HG03342 (cell line): ENCODE measurements around the gene TMED3.

Experiments used
- ATAC-seq: cut with Tn5 transposase; IDR thresholded peaks from one replicate; pipeline ENCODE4 v1.9.1; 2021; ENCODE audit warnings: mild to moderate bottlenecking, moderate library complexity; ENCODE audit not compliant: unreplicated experiment

The TMED3 gene

DNA sequence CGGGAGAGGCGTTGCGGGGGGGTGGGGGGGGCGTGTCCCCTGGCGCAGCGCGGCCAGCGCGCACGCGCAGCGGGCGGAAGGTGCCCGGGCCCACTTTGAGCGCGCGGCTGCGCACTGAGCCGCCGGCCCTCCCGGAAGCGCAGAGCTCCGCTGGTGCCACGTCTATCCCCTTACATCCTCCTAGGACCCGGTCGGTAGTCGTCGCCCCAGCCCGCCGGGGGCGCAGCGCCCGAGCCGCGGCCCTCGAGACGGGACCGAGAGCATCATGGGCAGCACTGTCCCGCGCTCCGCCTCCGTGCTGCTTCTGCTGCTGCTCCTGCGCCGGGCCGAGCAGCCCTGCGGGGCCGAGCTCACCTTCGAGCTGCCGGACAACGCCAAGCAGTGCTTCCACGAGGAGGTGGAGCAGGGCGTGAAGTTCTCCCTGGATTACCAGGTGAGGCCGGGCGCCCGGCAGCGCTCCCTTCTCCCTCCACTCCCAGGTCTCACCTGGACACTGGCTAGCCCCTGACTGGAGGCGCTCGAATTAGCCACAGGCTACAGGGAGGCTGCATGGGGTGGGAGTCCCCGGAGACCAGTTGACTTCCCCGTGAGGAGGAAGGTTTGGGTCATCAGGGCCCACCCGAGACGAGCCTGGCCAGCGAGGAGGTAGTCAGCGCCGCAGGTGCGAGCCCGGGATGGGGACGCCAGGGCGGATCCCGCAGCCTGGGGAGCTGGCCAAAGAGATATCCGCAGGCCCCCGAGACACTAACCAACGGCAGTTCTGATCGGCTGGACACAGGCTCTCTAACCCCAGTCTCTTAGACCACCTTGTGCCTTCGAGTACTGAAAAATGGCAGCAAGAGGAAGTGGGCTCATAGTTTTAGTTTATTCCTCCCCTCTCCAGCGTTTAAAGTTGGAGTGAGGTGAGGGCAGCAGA is at the start of gene TMED3:
TSS of gene TMED3 (plus strand) at position 128 of the 916 bp plus-strand sequence. CDS start at position 266, 138 bp downstream.
- peak; percentile 91 for ATAC-seq

- ATAC-seq, result no peak
Observed at GRCh38 chr15:79261836-79262235, 49.1 kb upstream of the TMED3 start.

DNA sequence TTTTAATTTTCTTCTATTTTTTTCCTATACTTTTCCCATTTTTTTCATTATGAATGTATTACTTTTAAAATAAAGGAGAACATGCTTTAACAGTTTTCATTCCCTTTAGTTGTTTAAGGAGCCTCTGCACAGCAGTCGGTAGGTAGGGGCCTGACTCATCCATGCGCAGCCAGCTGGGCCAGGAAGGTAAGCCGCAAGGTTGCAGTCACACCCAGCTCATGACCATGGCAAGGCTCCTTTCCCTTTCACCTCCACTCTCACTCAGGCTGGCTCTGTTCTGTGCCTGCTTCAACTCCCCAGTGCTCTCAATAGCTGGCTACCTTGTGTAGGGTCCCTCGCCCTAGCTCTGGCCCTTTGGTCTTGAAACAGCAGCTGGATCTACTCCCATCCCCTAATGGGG is 45.7 kb upstream of the TMED3 start:
- ATAC-seq, result no peak

GRCh38 chr15:79265987-79266579 is 44.8 kb upstream of the TMED3 start:
- no peak for ATAC-seq

- ATAC-seq, result no peak
Observed at GRCh38 chr15:79282371-79283251, 28.3 kb upstream of the TMED3 start, which contains the start of gene ANKRD34C. ANKRD34C (plus strand) TSS chr15:79282722; CDS start chr15:79293285, 10,563 bp downstream.

DNA sequence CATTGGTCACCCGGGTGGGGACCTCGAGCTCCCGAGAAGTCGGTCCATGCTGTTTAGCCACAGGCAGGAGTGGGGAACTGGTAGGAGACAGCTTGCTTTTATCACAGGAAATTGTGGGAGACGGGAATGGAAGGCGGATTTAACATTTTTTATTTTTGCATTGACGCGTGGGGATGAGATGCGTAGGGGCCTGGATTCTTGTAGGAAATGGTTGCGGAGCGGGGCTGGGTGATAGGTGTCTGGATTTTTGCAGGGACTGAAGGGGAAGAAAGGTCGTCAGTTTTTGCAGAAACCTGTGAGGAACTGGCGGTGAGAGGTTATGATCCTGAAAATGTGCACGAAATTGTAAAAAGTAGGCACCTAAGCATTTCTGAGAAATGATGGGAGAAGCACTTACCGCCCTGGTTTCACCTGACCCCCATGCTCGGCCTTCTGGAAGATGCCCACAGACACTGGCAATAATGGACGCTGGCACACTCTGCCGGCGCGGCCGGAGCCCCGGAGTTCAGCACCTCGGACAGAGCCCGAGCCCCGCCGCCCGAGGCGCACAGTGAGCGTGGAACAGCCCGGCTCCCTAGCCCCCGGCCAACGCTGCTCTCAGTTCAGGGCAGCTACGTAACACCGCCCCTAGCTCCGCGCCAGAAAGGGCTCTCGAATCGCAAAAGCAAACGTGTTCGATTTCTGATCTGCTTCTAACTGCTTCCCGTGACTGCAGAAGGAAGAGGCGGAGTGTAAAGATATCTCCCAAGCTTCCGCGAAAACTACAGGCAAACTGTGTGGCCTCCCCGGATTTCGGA is 27.5 kb upstream of the TMED3 start:
- ATAC-seq, result no peak

- no peak for ATAC-seq
Observed at GRCh38 chr15:79290642-79291275, 20.2 kb upstream of the TMED3 start.

- no peak for ATAC-seq
Observed at GRCh38 chr15:79292011-79292410, 18.9 kb upstream of the TMED3 start.

GRCh38 chr15:79294075-79294474 is 16.8 kb upstream of the TMED3 start:
- ATAC-seq, result no peak

- no peak for ATAC-seq
Observed at GRCh38 chr15:79296583-79296982, 14.3 kb upstream of the TMED3 start.

DNA sequence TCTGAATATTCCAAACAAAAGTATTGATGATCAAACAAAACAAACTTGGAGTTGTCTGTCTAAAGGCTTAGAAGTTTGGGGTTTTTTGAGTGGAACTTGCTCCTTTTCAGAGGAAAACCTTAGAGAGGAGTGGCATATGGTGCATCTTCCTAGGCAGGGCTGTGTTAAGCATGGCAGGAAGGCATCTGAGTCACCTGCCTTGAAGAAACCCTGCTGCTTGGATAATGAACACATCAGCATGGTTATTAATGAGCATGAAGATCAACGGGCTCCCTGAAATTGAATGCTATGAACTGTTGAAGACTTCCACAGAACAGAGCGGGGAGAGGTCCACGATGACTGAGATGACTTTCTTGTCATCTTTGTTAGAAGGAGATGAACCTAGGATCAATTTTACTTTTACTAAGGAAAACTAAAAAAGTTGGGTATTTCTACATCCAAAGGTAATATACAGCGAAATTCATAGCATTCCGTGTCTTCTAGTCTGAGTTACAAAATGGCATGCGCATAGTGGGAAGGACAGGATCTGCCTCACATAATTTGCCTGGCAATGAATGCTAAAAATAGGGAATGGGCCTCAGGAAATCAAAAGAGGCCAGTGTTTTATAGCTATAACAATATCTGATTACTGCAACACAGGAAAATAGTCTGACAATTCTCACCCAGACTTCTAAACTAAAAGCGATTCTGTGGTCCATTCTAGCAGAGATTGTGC is 11.6 kb upstream of the TMED3 start:
- ATAC-seq, result no peak

GRCh38 chr15:79299841-79300235 is 11.1 kb upstream of the TMED3 start:
- ATAC-seq, result no peak

GRCh38 chr15:79307251-79307650 is 3.7 kb upstream of the TMED3 start:
- ATAC-seq, result no peak

- ATAC-seq, result no peak
Observed at GRCh38 chr15:79308874-79309273, 2.0 kb upstream of the TMED3 start.

GRCh38 chr15:79310612-79310984 is 314 bp upstream of the TMED3 start:
- peak; percentile 18 for ATAC-seq

DNA sequence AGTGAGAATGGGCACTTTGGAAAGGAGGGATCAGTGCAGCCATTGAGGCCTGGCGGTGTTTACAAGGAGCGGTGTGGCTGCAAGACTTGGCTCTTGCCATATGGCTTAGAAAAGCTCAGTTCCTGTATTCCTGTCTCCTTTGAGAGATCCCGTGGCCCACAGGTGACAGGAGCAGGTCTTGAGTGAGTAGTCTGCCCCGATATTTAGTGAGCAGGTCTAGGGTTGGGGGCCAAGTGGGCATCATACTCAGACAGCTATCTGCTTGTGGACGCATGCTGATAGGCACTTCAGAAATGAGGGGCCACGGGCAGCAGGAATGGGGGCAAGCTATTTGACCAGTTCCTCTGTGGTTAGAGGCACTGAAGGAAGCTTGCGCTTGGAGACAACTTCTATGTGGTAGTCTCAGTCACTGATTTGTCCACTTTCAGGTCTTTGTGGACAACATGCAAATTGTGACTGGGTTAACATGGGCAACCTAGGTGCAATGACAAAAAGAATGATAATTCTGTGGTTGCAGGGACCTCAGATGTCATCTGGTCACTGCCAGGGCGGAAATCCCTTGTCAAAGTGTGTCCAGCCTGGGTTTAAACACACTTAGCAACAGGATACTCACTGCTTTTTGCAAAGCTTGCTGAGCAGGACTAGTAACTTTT is 1.1 kb downstream of the TMED3 start:
- no peak for ATAC-seq

- ATAC-seq, result no peak
Observed at GRCh38 chr15:79314186-79314585, 3.3 kb downstream of the TMED3 start.

DNA sequence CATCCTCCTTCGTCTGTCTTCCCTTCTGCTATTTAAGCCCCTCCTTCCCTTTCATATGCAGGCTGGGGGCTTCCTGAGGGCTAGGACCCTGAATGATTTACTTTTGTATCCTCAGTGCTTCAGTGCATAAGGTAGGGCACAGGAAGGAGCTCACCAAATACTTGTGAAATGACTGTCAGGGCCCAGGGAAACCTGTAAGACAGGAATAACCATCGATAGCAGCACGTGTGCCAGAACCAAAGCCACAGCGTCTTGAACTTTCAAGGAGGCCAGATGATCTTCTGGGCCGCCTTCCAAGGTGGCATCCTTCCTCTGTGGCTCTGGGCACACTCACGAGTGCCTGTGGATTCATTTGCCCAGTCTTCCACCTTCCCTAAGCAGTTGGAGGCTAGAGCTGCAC is 3.9 kb downstream of the TMED3 start:
- no peak for ATAC-seq
